ENCODE data around the gene THRB.

DNA sequence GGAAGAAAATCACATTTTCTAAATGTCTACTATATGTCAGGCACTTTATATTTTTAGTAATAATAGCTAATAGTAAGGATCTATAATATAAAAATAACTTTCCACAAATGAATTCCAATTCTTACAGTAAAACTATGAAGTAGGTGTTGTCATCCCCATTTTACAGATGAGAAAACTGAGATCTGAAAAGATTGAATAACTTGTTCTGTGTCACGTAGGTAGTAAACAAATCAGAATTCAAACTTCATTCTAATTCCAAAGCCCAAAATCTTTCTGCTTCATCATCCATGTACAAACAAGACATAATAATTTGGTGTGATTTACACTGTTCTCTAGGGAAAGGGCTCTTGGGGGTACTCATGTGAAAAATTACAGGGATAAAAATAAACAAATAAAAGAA lies 130.3 kb downstream of the THRB start:
- TF ChIP-seq ZNF274 (IDR thresholded peaks at IDR 0.05; ENCODE audit: low read depth, low read length) (no peak), YY1 (IDR thresholded peaks at IDR 0.05; ENCODE audit: insufficient read depth, insufficient read length) (no peak), SUZ12 (IDR thresholded peaks at IDR 0.05; ENCODE audit: extremely low read depth, insufficient read depth, insufficient read length) (no peak)

Data from NT2/D1 (cell line).